Panc1 (cell line): ENCODE results near the gene RPA3. TPM values are rescaled to one million over a fixed set of nuclear protein-coding genes. Genes with fewer than 3 reads are reported as not detected.

Source experiments
- ATAC-seq: fragments of 200-7000 bp; cut with Tn5 transposase; 2 replicates; pipeline ENCODE4 v1.9.1; 2020; ENCODE audit warnings: mild to moderate bottlenecking, moderate library complexity
- BruUV-seq: library from RNA; stranded (reverse); fragments of 400-500 nt; replicated peaks from 2 replicates; lab custom pipeline; 2021; lab: Mats Ljungman, UMichigan
- CTCF ChIA-PET: fragments of 300-600 bp; sonication (Branson Sonifier 250); formaldehyde crosslinking; loops from one replicate; lab custom pipeline; 2022; ENCODE audit warnings: antibody characterized with exemption; lab: Charles Lee
- POLR2A ChIA-PET: fragments of 300-600 bp; sonication (Branson Sonifier 250); formaldehyde crosslinking; loops from one replicate; lab custom pipeline; 2022; ENCODE audit warnings: antibody characterized with exemption; lab: Charles Lee
- DNase-seq: peaks from one replicate; pipeline ENCODE4 v3.0.0-alpha.2; 2010; ENCODE audit warnings: low read depth, low spot score
- H3K27ac ChIP-seq: 2 replicates; pipeline ENCODE4 v1.5.1; 2011; ENCODE audit warnings: mild to moderate bottlenecking, low read length, inconsistent platforms
- H3K27me3 ChIP-seq: fragments of 200-500 bp; sonication (Bioruptor generic); 2 replicates; pipeline ENCODE4 v1.6.0; 2014; ENCODE audit warnings: low read length, inconsistent platforms; ENCODE audit not compliant: control insufficient read depth, insufficient read depth
- H3K36me3 ChIP-seq: fragments of 200-500 bp; sonication (Bioruptor generic); 2 replicates; pipeline ENCODE4 v1.5.1; 2014; ENCODE audit warnings: inconsistent platforms, mild to moderate bottlenecking, low read length, moderate library complexity; ENCODE audit not compliant: control insufficient read depth, insufficient read depth
- H3K4me1 ChIP-seq: 2 replicates; pipeline ENCODE4 v1.5.1; 2011; ENCODE audit warnings: inconsistent platforms, mild to moderate bottlenecking, low read length, moderate library complexity; ENCODE audit not compliant: control insufficient read depth, insufficient read depth
- H3K4me3 ChIP-seq, 2 experiments: 2 replicates each; pipeline ENCODE4 v1.5.1; 2011 to 2012; ENCODE audit warnings: low read depth in 2 of 2, low read length in 2 of 2, mild to moderate bottlenecking in 2 of 2, inconsistent platforms in 1 of 2, moderate library complexity in 1 of 2
- H3K9me3 ChIP-seq: fragments of 200-500 bp; sonication (Bioruptor generic); 2 replicates; pipeline ENCODE4 v1.5.1; 2014; ENCODE audit warnings: low read depth, mild to moderate bottlenecking, inconsistent platforms, low read length, moderate library complexity; ENCODE audit not compliant: control insufficient read depth, insufficient read depth
- CTCF ChIP-seq: fragments of 450-650 bp; IDR thresholded peaks from 2 replicates; pipeline ENCODE4 v1.5.1; 2017; ENCODE audit warnings: mild to moderate bottlenecking
- POLR2AphosphoS5 ChIP-seq: IDR thresholded peaks from 2 replicates; pipeline ENCODE4 v1.6.1; 2012; ENCODE audit warnings: mild to moderate bottlenecking, low read depth, low read length, moderate library complexity
- REST ChIP-seq, 2 experiments: IDR thresholded peaks; 2 replicates each; pipeline ENCODE4 v1.6.1; 2011 to 2012; ENCODE audit warnings: low read depth in 2 of 2, control low read depth in 1 of 2, low read length in 1 of 2, mild to moderate bottlenecking in 1 of 2, moderate library complexity in 1 of 2; ENCODE audit not compliant: insufficient read depth in 1 of 2
- SIN3A ChIP-seq: IDR thresholded peaks from 2 replicates; pipeline ENCODE4 v1.6.1; 2012; ENCODE audit warnings: low read depth, mild to moderate bottlenecking, low read length, moderate library complexity, borderline replicate concordance; ENCODE audit not compliant: insufficient read depth
- TCF7L2 ChIP-seq: IDR thresholded peaks from 2 replicates; pipeline ENCODE4 v1.6.1; 2011; ENCODE audit warnings: mild to moderate bottlenecking, low read depth, low read length, inconsistent platforms
- in situ Hi-C: cut with HindIII; loops from 2 replicates; pipeline ENCODE4 v1.10.0; 2016; ENCODE audit warnings: low sequenced_read_pairs, low pct_unique_long_range_greater_than_20kb
- intact Hi-C: fragments of 100-400 bp; cut with micrococcal nuclease; formaldehyde crosslinking; loops from one replicate; pipeline ENCODE4 v1.10.0; 2022; ENCODE audit not compliant: unreplicated experiment
- total RNA-seq: library from RNA; stranded (reverse); gene quantifications from one replicate; pipeline ENCODE4 v1.2.1, GENCODE V29; 2021; ENCODE audit not compliant: unreplicated experiment

Gene RPA3
- total RNA-seq, 1 experiment from 2014 or later, result 93.5 TPM

GRCh38 chr7:7609330-7609729 lies 109.1 kb downstream of the RPA3 start:
- H3K4me1 ChIP-seq, result no peaks in the 10 kb centered on the region
- in situ Hi-C loops, result no loop called here
- intact Hi-C loops, result no loop called here
- no peak for DNase-seq
- H3K27me3 ChIP-seq, result no peaks in the 10 kb centered on the region
- ChIA-PET CTCF (no interaction called here), POLR2A (no interaction called here)
- no peak overlapping the region for H3K27ac ChIP-seq
- no peak for TF ChIP-seq POLR2AphosphoS5
- TF ChIP-seq TCF7L2, result no peak
- TF ChIP-seq SIN3A, result no peak
- TF ChIP-seq REST (IDR thresholded peaks at IDR 0.05; ENCODE audit: insufficient read depth in 1 of 2, low read depth in 2 of 2, low read length in 1 of 2), result no peak
- TF ChIP-seq CTCF, result no peak
- H3K9me3 ChIP-seq, result no peaks in the 10 kb centered on the region
- ATAC-seq, result no peak
- BruUV-seq, result no TSS peak
- H3K4me3 ChIP-seq, result no peak overlapping the region
- no peaks in the 10 kb centered on the region; the same call in 1 of the 2 replicates for H3K36me3 ChIP-seq

DNA sequence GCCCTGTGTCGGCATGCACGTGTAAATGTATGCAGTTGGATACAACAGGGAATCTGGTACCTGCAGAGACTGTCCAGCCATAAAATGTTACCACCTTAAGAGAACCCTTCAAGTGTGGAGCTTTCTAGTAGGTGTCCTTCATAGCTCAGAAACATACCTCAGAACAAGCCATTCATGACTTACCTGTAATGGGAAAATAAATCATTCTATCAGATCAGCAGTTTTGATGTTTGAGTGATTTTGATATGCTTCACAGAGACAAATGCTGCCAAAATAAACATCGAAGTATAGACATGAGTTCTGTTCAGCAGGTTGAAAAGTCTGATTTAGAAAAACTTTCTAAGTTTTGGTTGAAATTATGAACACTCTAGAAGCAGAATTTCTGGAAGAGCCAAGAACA lies 111.4 kb downstream of the RPA3 start:
- no peak overlapping the region for H3K27ac ChIP-seq
- no peaks in the 10 kb centered on the region; the same call in 1 of the 2 replicates for H3K36me3 ChIP-seq
- ChIA-PET CTCF (no interaction called here), POLR2A (no interaction called here)
- no peak overlapping the region for H3K4me3 ChIP-seq
- no peak for ATAC-seq
- TF ChIP-seq SIN3A, result no peak
- TF ChIP-seq POLR2AphosphoS5, result no peak
- TF ChIP-seq CTCF, result no peak
- TF ChIP-seq TCF7L2, result no peak
- TF ChIP-seq REST (IDR thresholded peaks at IDR 0.05; ENCODE audit: insufficient read depth in 1 of 2, low read depth in 2 of 2, low read length in 1 of 2), result no peak
- no peaks in the 10 kb centered on the region for H3K9me3 ChIP-seq
- DNase-seq, result no peak
- intact Hi-C loops, result no loop called here
- in situ Hi-C loops, result no loop called here
- no peaks in the 10 kb centered on the region for H3K27me3 ChIP-seq
- no peaks in the 10 kb centered on the region for H3K4me1 ChIP-seq
- BruUV-seq, result no TSS peak
